HG03521 (cell line): Measurements from ENCODE around the gene CASK.

Experiments
- ATAC-seq: cut with Tn5 transposase; IDR thresholded peaks from one replicate; pipeline ENCODE4 v1.9.1; 2021; ENCODE audit warnings: mild to moderate bottlenecking, moderate library complexity; ENCODE audit not compliant: unreplicated experiment

Gene CASK

GRCh38 chrX:41589634-41590270 is 333.6 kb downstream of the CASK start:
- ATAC-seq = no peak

- ATAC-seq = no peak
These were observed 335.1 kb downstream of the CASK start for GRCh38 chrX:41588271-41588670.

- no peak for ATAC-seq
These were observed 342.8 kb downstream of the CASK start for GRCh38 chrX:41580423-41581064.

DNA sequence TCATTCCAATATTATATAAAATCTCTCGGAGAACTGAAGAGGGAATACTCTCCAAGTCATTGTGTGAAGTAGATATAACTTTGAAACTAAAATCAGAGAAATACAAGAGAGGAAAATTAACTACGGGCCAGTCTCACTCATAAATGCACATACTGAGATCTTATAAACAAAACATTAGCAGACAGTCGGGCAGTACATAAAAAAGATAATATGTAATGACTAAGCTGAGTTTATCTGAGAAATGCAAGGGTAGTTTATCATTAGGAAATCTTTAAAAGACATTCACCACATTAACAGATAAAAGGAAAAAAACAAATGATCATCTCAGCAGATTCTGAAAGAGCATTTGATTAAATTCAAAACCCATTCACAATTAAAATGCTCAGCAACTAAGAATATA is 359.5 kb downstream of the CASK start:
- ATAC-seq = no peak

DNA sequence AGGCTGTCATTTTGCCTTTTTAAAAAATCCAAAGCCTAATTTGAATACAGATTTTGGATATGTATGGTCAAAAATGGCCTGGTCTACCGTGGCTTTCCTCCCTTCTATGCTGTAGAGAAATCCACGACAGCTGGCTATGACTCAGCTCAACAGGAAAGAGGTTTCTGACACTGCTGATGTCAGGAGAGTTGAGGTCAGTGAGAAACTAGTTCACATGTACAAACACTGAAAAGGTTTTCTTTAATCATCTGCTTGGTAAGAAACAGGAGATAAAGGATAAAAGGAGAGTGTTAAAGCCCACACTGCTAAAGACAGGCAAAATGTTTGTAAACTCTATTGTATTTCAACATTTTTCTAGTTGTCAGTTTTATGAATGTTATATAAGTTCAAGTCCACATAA is 362.3 kb downstream of the CASK start:
- ATAC-seq = peak; percentile 88

GRCh38 chrX:41559235-41560052 is 363.9 kb downstream of the CASK start:
- ATAC-seq = no peak

GRCh38 chrX:41558531-41558930 is 364.8 kb downstream of the CASK start:
- no peak for ATAC-seq

GRCh38 chrX:41556958-41557357 is 366.4 kb downstream of the CASK start:
- peak; percentile 64 for ATAC-seq

GRCh38 chrX:41553688-41554087 is 369.7 kb downstream of the CASK start:
- no peak for ATAC-seq

- no peak for ATAC-seq
These were observed 374.9 kb downstream of the CASK start for GRCh38 chrX:41548411-41548810.

GRCh38 chrX:41543668-41544067 is 379.7 kb downstream of the CASK start:
- ATAC-seq = no peak

GRCh38 chrX:41543025-41543424 is 380.3 kb downstream of the CASK start:
- no peak for ATAC-seq

- ATAC-seq = no peak
These were observed 380.8 kb downstream of the CASK start for GRCh38 chrX:41542536-41542935.

GRCh38 chrX:41542135-41542534 is 381.2 kb downstream of the CASK start:
- no peak for ATAC-seq

DNA sequence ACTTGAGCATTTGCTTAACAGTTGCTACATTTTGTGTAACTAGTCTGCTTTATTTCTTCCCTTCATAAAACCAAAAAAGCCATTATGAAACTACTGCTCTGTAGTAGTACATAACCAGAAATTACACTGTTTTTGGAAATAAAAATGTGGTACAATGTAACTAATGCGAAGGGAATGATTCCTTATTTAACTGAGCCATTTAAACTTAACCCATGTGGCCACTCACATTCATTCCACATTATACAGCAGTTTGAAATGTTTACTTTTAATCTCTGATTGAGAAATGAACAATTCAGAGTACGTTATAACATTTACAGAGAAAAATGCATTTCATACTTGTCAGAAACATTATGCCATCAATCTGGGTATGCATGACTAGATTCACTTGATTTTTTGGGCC is 382.0 kb downstream of the CASK start:
- ATAC-seq = no peak

- no peak for ATAC-seq
These were observed 384.6 kb downstream of the CASK start for GRCh38 chrX:41538707-41539106.

DNA sequence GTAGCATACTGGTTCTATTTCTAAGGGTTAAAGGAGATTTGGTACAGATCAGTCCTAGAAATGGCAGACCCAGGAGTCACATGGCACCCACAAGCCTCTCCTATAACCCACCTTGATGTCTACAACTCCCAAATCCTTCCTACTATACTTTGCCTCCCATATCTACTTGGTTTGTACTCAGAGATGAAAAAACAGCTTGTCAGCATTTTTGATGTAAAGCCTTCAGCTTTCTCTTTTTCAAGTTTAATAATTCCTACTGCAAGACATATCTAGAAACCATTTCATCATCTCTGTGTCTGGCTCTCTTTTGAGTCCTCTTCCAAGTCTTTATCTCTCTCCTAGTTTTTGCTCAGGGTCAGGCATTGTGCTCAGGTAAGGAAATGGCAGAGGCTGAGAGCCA is 393.3 kb downstream of the CASK start:
- ATAC-seq = no peak

GRCh38 chrX:41529221-41529620 is 394.1 kb downstream of the CASK start:
- ATAC-seq = no peak

GRCh38 chrX:41528784-41529183 is 394.6 kb downstream of the CASK start:
- ATAC-seq = no peak

GRCh38 chrX:41526925-41527324 is 396.4 kb downstream of the CASK start:
- no peak for ATAC-seq

DNA sequence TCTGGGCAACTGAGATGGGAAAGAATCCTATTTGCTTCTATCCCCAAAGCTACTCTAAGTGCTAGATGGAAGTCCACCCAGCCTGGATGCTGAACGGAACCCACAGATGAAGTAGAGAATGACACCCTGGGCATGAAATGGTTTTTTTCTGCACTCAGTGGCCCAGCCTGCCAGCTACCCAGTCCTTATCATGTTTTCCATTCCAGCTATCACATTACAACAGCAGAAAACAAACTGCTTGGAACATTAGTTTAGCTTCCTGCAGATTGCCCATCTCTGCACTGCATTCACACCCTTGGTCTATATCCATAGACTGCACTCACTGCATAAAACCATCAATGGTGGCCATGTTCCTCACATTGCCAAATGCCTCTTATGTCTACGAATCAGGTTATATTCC is 397.1 kb downstream of the CASK start:
- ATAC-seq = no peak

DNA sequence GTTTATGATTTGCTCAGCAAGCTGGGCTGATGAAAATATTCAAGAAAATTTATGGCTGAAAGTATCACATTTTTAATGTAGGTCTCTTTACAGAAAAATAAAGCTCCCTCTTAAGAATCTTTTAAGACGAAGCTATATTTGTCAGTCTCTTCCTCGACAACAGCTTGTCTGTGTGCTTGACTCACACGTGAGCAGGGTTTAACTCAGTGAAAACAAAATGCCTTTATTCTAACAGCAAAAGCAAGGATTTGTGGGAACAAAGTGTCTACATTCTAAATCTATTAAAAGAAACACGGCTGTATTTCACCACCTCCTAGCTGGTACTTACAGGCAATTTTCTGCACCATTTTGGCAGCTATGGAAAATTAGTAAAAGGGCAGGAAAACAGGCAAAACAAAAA is 400.7 kb downstream of the CASK start:
- no peak for ATAC-seq
